Measurements from ENCODE around the gene SNX2. TPM values are rescaled to one million over a fixed set of nuclear protein-coding genes. Genes with fewer than 3 reads are reported as not detected.

SNX2 gene
- total and polyA plus RNA-seq, 9 of the 15 experiments (the other 6 are each of a cell fraction or from before 2014, with no cell fraction given) = 35.2 to 86.0 (median 58.1) TPM

GRCh38 chr5:122789461-122790171, 14.7 kb downstream of the SNX2 start:
- no peak for DNase-seq (ENCODE audit: extremely low read depth in 1 of 4, low spot score in 3 of 4)
- no peak overlapping the region for H2AFZ ChIP-seq (ENCODE audit: low read depth, low read length)
- H3K9ac ChIP-seq (ENCODE audit: insufficient read depth in 1 of 2, low read depth in 2 of 2, low read length in 2 of 2) = no peak overlapping the region
- H3K4me1 ChIP-seq (replicated peaks in 1 of 2; ENCODE audit: control insufficient read depth in 2 of 2, insufficient read depth in 2 of 2, low read length in 2 of 2) = no peaks in the 10 kb centered on the region
- no peaks in the 10 kb centered on the region for H3K9me1 ChIP-seq (ENCODE audit: control insufficient read depth, insufficient read depth, low read length)
- H3K4me3 ChIP-seq = no peak overlapping the region
- ChIA-PET CTCF (ENCODE audit: low intra/inter-chr PET ratio) (no interaction called here), POLR2A (no interaction called here)
- intact Hi-C loops (cut with micrococcal nuclease) (no loop called here), in situ Hi-C loops (cut with MboI) (no loop called here)
- 76% methylated on average over 3 of the region's 5 CpGs for WGBS (ENCODE audit: insufficient coverage, low coverage, missing lambda C conversion rate)
- no peaks in the 10 kb centered on the region for H3K36me3 ChIP-seq (ENCODE audit: control insufficient read depth, insufficient read depth, low read length)
- no peak overlapping the region for H3K4me2 ChIP-seq (ENCODE audit: insufficient read depth, low read length)
- ATAC-seq = no peak
- no TSS peak for BruUV-seq (replicated peaks)
- no peaks in the 10 kb centered on the region for H4K20me1 ChIP-seq (replicated peaks; ENCODE audit: control insufficient read depth, insufficient read depth, low read length)
- TF ChIP-seq ETS1 (conservative IDR thresholded peaks at IDR 0.05; ENCODE audit: control insufficient read depth, low read depth, low read length) (no peak), ZBTB33 (CRISPR knock-in tag; IDR thresholded peaks at IDR 0.05) (no peak), MAZ (CRISPR knock-in tag; conservative IDR thresholded peaks at IDR 0.05 in 1 of 2, IDR thresholded peaks at IDR 0.05 in 1 of 2) (no peak), TBL1XR1 (IDR thresholded peaks at IDR 0.05; ENCODE audit: low read length in 2 of 2) (no peak), RBBP5 (IDR thresholded peaks at IDR 0.05; ENCODE audit: borderline replicate concordance, insufficient read depth, low read length, poor library complexity, severe bottlenecking) (no peak), SUPT5H (IDR thresholded peaks at IDR 0.05) (no peak), NR2C2 (CRISPR knock-in tag; IDR thresholded peaks at IDR 0.05) (no peak), NR2C2 (tag; IDR thresholded peaks at IDR 0.05) (no peak), POU5F1 (IDR thresholded peaks at IDR 0.05; ENCODE audit: borderline replicate concordance, low read depth, low read length, partially characterized antibody) (no peak), SNAPC5 (CRISPR knock-in tag; IDR thresholded peaks at IDR 0.05) (no peak), ELF1 (tag; IDR thresholded peaks at IDR 0.05) (no peak), ZNF124 (CRISPR knock-in tag; IDR thresholded peaks at IDR 0.05) (no peak)
- peaks cover 66% of the 10 kb centered on the region for H3K79me2 ChIP-seq (ENCODE audit: control insufficient read depth, insufficient read depth, low read length)
- H3K27me3 ChIP-seq (ENCODE audit: control insufficient read depth in 2 of 2, insufficient read depth in 2 of 2, low read length in 2 of 2) = no peaks in the 10 kb centered on the region
- no peak for FAIRE-seq
- H3K9me3 ChIP-seq (replicated peaks; ENCODE audit: control insufficient read depth, insufficient read depth, low read depth, low read length) = 0 out of 2 replicates have a peak, but pooled peaks cover 2% of the 10 kb centered on the region
- H3K27ac ChIP-seq (ENCODE audit: extremely low read depth, low read depth, low read length) = no peak overlapping the region

Data from K562 (cell line).